Activated T-helper 2 cell treated with anti-CD3 and anti-CD28 coated beads, Interferon-gamma antibody, Interleukin-2, Interleukin-4, amounts not matched to agents 10 μg/mL and 5 μg/mL and 100 μg/mL, durations not matched to agents 14 hours and 24 hours and 36 hours (primary cell): ENCODE data around the gene HBS1L. TPM values are rescaled to one million over a fixed set of nuclear protein-coding genes. Genes with fewer than 3 reads are reported as not detected.

ENCODE experiments used
- DNase-seq: peaks from one replicate; pipeline ENCODE4 v3.0.0; 2021; ENCODE audit warnings: low spot score
- H3K27ac Mint-ChIP-seq: one replicate; pipeline ENCODE4 v1.8.0; 2021; ENCODE audit warnings: mixed read lengths
- H3K27me3 Mint-ChIP-seq: one replicate; pipeline ENCODE4 v1.8.0; 2021; ENCODE audit warnings: low read depth, mixed read lengths
- H3K36me3 Mint-ChIP-seq: one replicate; pipeline ENCODE4 v1.8.0; 2021; ENCODE audit warnings: low read depth, mixed read lengths
- H3K4me1 Mint-ChIP-seq: one replicate; pipeline ENCODE4 v1.8.0; 2021; ENCODE audit warnings: low read depth, mixed read lengths
- H3K4me3 Mint-ChIP-seq: one replicate; pipeline ENCODE4 v1.8.0; 2021; ENCODE audit warnings: low read depth, mild to moderate bottlenecking, moderate library complexity, mixed read lengths
- H3K9me3 Mint-ChIP-seq: one replicate; pipeline ENCODE4 v1.8.0; 2021; ENCODE audit warnings: mixed read lengths
- intact Hi-C: fragments of 100-400 bp; cut with micrococcal nuclease; formaldehyde crosslinking; loops from one replicate; pipeline ENCODE4 v1.15.1; 2023
- total RNA-seq: library from RNA; stranded (reverse); gene quantifications from 2 replicates; pipeline ENCODE4 v1.2.3, GENCODE V29; 2022

Gene HBS1L
- total RNA-seq, 1 donor from 2014 or later = 99.2 TPM

- no peak within 1 kb of the TSS for H3K4me3 Mint-ChIP-seq
- no peaks in the 10 kb centered on the region for H3K9me3 Mint-ChIP-seq
- no peaks in the 10 kb centered on the region for H3K27me3 Mint-ChIP-seq
- DNase-seq = no peak
- peaks cover 6% of the 10 kb centered on the region for H3K36me3 Mint-ChIP-seq
- no peak within 1 kb of the TSS for H3K27ac Mint-ChIP-seq
- intact Hi-C loops = loop anchor here (10.0 kb wide), 1 partner anchor 305 kb away; no protein-coding TSS in a partner anchor
- H3K4me1 Mint-ChIP-seq = no peaks in the 10 kb centered on the region
Observed at GRCh38 chr6:134949927-134950326, 104.7 kb downstream of the HBS1L start, which contains the start of gene ALDH8A1. TSS of gene ALDH8A1 (minus strand) at chr6:134950101. CDS start at chr6:134950053, 48 bp downstream.

GRCh38 chr6:134948691-134949090 is 105.9 kb downstream of the HBS1L start:
- no peaks in the 10 kb centered on the region for H3K27me3 Mint-ChIP-seq
- H3K36me3 Mint-ChIP-seq = peaks cover 6% of the 10 kb centered on the region
- no peak for DNase-seq
- intact Hi-C loops = loop anchor here (10.0 kb wide), 1 partner anchor 304 kb away; no protein-coding TSS in a partner anchor
- H3K27ac Mint-ChIP-seq = no peak overlapping the region
- no peak overlapping the region for H3K4me3 Mint-ChIP-seq
- H3K9me3 Mint-ChIP-seq = no peaks in the 10 kb centered on the region
- no peaks in the 10 kb centered on the region for H3K4me1 Mint-ChIP-seq

- Mint-ChIP-seq H3K4me3 (no peak overlapping the region), H3K36me3 (peaks cover 6% of the 10 kb centered on the region), H3K4me1 (no peaks in the 10 kb centered on the region), H3K27me3 (no peaks in the 10 kb centered on the region), H3K27ac (no peak overlapping the region), H3K9me3 (no peaks in the 10 kb centered on the region)
- no peak for DNase-seq
- intact Hi-C loops = loop anchor here (10.0 kb wide), 1 partner anchor 303 kb away; no protein-coding TSS in a partner anchor
Observed at GRCh38 chr6:134948142-134948541, 106.5 kb downstream of the HBS1L start.

- H3K4me3 Mint-ChIP-seq = no peak overlapping the region
- intact Hi-C loops = loop anchor here (10.0 kb wide), 1 partner anchor 300 kb away; no protein-coding TSS in a partner anchor
- no peaks in the 10 kb centered on the region for H3K9me3 Mint-ChIP-seq
Observed at GRCh38 chr6:134945045-134945444, 109.6 kb downstream of the HBS1L start.

GRCh38 chr6:134943522-134944111 is 111.0 kb downstream of the HBS1L start:
- Mint-ChIP-seq H3K27me3 (no peaks in the 10 kb centered on the region), H3K9me3 (no peaks in the 10 kb centered on the region), H3K36me3 (peaks cover 8% of the 10 kb centered on the region), H3K4me3 (no peak overlapping the region), H3K27ac (no peak overlapping the region), H3K4me1 (peaks cover 11% of the 10 kb centered on the region)
- intact Hi-C loops = loop anchor here (10.0 kb wide), 1 partner anchor 299 kb away; no protein-coding TSS in a partner anchor
- DNase-seq = no peak

More at GRCh38 chr6:134945045-134945444, 109.6 kb downstream of the HBS1L start:
- Mint-ChIP-seq H3K36me3 (peaks cover 8% of the 10 kb centered on the region), H3K4me1 (no peaks in the 10 kb centered on the region), H3K27me3 (no peaks in the 10 kb centered on the region), H3K27ac (no peak overlapping the region)
- DNase-seq = no peak

GRCh38 chr6:134938896-134939295 is 115.7 kb downstream of the HBS1L start:
- Mint-ChIP-seq H3K4me3 (no peak overlapping the region), H3K27ac (no peak overlapping the region), H3K9me3 (no peaks in the 10 kb centered on the region), H3K36me3 (peaks cover 2% of the 10 kb centered on the region), H3K27me3 (no peaks in the 10 kb centered on the region), H3K4me1 (peaks cover 18% of the 10 kb centered on the region)
- DNase-seq = no peak
- intact Hi-C loops = loop anchor here (1.0 to 5.0 kb wide), 3 partner anchors 117 to 783 kb away; no protein-coding TSS in a partner anchor

- H3K27ac Mint-ChIP-seq = no peak overlapping the region
- H3K4me3 Mint-ChIP-seq = no peak overlapping the region
- peaks cover 2% of the 10 kb centered on the region for H3K36me3 Mint-ChIP-seq
- H3K4me1 Mint-ChIP-seq = peaks cover 18% of the 10 kb centered on the region
- H3K9me3 Mint-ChIP-seq = no peaks in the 10 kb centered on the region
- DNase-seq = no peak
- H3K27me3 Mint-ChIP-seq = no peaks in the 10 kb centered on the region
- intact Hi-C loops = loop anchor here (5.0 kb wide), 1 partner anchor 115 kb away; no protein-coding TSS in a partner anchor
Observed at GRCh38 chr6:134937426-134937825, 117.2 kb downstream of the HBS1L start.

GRCh38 chr6:134936931-134937330 is 117.7 kb downstream of the HBS1L start:
- Mint-ChIP-seq H3K9me3 (no peaks in the 10 kb centered on the region), H3K27ac (no peak overlapping the region), H3K4me1 (peaks cover 18% of the 10 kb centered on the region), H3K36me3 (no peaks in the 10 kb centered on the region), H3K4me3 (no peak overlapping the region), H3K27me3 (no peaks in the 10 kb centered on the region)
- intact Hi-C loops = loop anchor here (5.0 kb wide), 1 partner anchor 115 kb away; no protein-coding TSS in a partner anchor
- DNase-seq = no peak

- Mint-ChIP-seq H3K27ac (no peak overlapping the region), H3K9me3 (no peaks in the 10 kb centered on the region), H3K4me3 (no peak overlapping the region), H3K36me3 (no peaks in the 10 kb centered on the region), H3K27me3 (no peaks in the 10 kb centered on the region), H3K4me1 (peaks cover 18% of the 10 kb centered on the region)
- intact Hi-C loops = loop anchor here (5.0 kb wide), 1 partner anchor 114 kb away; no protein-coding TSS in a partner anchor
- DNase-seq = no peak
Observed at GRCh38 chr6:134936476-134936875, 118.1 kb downstream of the HBS1L start.

GRCh38 chr6:134934793-134935485 is 119.7 kb downstream of the HBS1L start:
- no peak for DNase-seq
- no peaks in the 10 kb centered on the region for H3K9me3 Mint-ChIP-seq
- intact Hi-C loops = loop anchor here (5.0 kb wide), 1 partner anchor 113 kb away; no protein-coding TSS in a partner anchor
- no peaks in the 10 kb centered on the region for H3K27me3 Mint-ChIP-seq
- H3K27ac Mint-ChIP-seq = no peak overlapping the region
- H3K36me3 Mint-ChIP-seq = no peaks in the 10 kb centered on the region
- peaks cover 18% of the 10 kb centered on the region for H3K4me1 Mint-ChIP-seq
- no peak overlapping the region for H3K4me3 Mint-ChIP-seq

GRCh38 chr6:134932535-134933470 is 121.8 kb downstream of the HBS1L start:
- no peak overlapping the region for H3K27ac Mint-ChIP-seq
- no peaks in the 10 kb centered on the region for H3K27me3 Mint-ChIP-seq
- intact Hi-C loops = no loop called here

GRCh38 chr6:134932098-134932497 is 122.5 kb downstream of the HBS1L start:
- intact Hi-C loops = no loop called here
- H3K27me3 Mint-ChIP-seq = no peaks in the 10 kb centered on the region
- no peak overlapping the region for H3K27ac Mint-ChIP-seq
- DNase-seq = no peak
- no peaks in the 10 kb centered on the region for H3K36me3 Mint-ChIP-seq
- H3K9me3 Mint-ChIP-seq = no peaks in the 10 kb centered on the region
- H3K4me3 Mint-ChIP-seq = no peak overlapping the region
- peaks cover 5% of the 10 kb centered on the region for H3K4me1 Mint-ChIP-seq

More at GRCh38 chr6:134932535-134933470, 121.8 kb downstream of the HBS1L start:
- H3K9me3 Mint-ChIP-seq = no peaks in the 10 kb centered on the region
- peaks cover 10% of the 10 kb centered on the region for H3K4me1 Mint-ChIP-seq
- H3K4me3 Mint-ChIP-seq = no peak overlapping the region
- no peaks in the 10 kb centered on the region for H3K36me3 Mint-ChIP-seq
- no peak for DNase-seq
